Prostate gland (tissue), 2 donors: ENCODE measurements around the gene GGT6. TPM values are rescaled to one million over a fixed set of nuclear protein-coding genes. Genes with fewer than 3 reads are reported as not detected.

Experiments used
- DNase-seq: peaks from one replicate; pipeline ENCODE4 v3.0.0-alpha.2; 2019; ENCODE audit warnings: low spot score
- H3K27ac ChIP-seq, 2 donors: fragments of 200-600 bp; sonication (generic); 2 replicates each; pipeline ENCODE4 v1.5.1; 2017 to 2019
- H3K27me3 ChIP-seq: fragments of 200-600 bp; sonication (generic); replicated peaks from 2 replicates; pipeline ENCODE4 v1.5.1; 2019; ENCODE audit not compliant: insufficient read depth
- H3K36me3 ChIP-seq, 2 donors: fragments of 200-600 bp; sonication (generic); 1 replicate in 1 of 2; 2 replicates in 1 of 2; pipeline versions ENCODE4 v1.5.1 to v1.8.1; 2017 to 2019
- H3K4me1 ChIP-seq: fragments of 200-600 bp; sonication (generic); replicated peaks from 2 replicates; pipeline ENCODE4 v1.5.1; 2019
- H3K4me3 ChIP-seq, 2 donors: fragments of 200-600 bp; sonication (generic); 2 replicates each; pipeline ENCODE4 v1.5.1; 2017 to 2019
- H3K9me3 ChIP-seq: fragments of 200-600 bp; sonication (generic); 2 replicates; pipeline ENCODE4 v1.5.1; 2017
- POLR2A ChIP-seq: fragments of 450-650 bp; IDR thresholded peaks from one replicate; pipeline ENCODE4 v1.6.1; 2016; ENCODE audit warnings: antibody characterized with exemption, mild to moderate bottlenecking
- POLR2AphosphoS5 ChIP-seq: sonication (generic); formaldehyde crosslinking; IDR thresholded peaks from one replicate; pipeline ENCODE4 v1.6.1; 2017; ENCODE audit warnings: antibody characterized with exemption
- WGBS: methylation state at CpG from one replicate; pipeline ENCODE4 v1.1.5; 2018; 5-methylcytosine and 5-hydroxymethylcytosine counted together
- intact Hi-C: fragments of 100-400 bp; cut with DNase I; formaldehyde crosslinking; loops from one replicate; pipeline ENCODE4 v1.14.2; 2022
- total RNA-seq, 2 donors: library from RNA; depleted of rRNA; stranded (reverse); fragments of >200 nt; gene quantifications; one replicate each; pipeline ENCODE4 v1.1.0, GENCODE V29; 2016
- TF ChIP-seq, protein P1 (sequence below), 4 experiments: fragments of 200-600 bp in 2 of 4; fragments of 450-650 bp in 2 of 4; sonication (generic) in 2 of 4; IDR thresholded peaks; 1 replicate in 3 of 4; 2 replicates in 1 of 4; pipeline ENCODE4 v1.5.1; 2016 to 2019; ENCODE audit warnings: antibody characterized with exemption in 4 of 4, mild to moderate bottlenecking in 2 of 4, moderate library complexity in 2 of 4

The GGT6 gene
- total RNA-seq, 2 donors from 2014 or later, result 23.5 to 35.6 TPM

DNA sequence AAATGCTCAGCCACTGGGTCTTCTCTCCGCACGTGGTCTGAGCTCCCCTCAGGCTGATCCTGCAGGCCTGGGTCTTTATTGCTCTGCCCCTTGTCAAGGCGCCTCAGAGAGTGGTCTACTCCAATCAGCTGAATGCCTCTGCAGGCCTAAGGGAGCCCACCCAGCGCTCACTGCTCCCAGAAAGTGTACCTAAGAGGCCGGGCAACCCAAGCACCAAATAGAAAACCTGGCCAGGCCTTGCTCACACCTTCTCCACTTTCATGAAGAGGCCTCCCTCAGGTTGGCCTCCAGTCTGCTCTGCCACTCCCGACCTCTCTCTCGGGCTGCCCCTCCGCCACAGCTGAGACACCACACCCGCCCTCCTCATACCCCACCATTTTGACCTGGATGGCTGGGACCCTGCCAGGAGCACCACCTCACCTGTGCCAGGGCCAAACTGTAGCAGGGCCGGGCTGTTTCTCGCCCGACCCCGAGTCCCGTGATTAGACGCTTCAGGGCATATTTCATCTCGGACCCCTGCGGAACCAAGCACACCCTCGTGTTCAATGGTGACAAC, 5.9 kb downstream of the GGT6 start:
- Histone ChIP-seq H3K9me3 (no peaks in the 10 kb centered on the region), H3K4me3 (peak overlapping the region; percentile 51 to 55), H3K27ac (no peak overlapping the region), H3K4me1 (peaks cover 7% of the 10 kb centered on the region), H3K27me3 (no peaks in the 10 kb centered on the region), H3K36me3 (peaks cover 6 to 16% of the 10 kb centered on the region in 2 donors)
- intact Hi-C loops, result no loop called here
- WGBS, result 12% methylated on average over 18 of the region's 18 CpGs
- DNase-seq, result no peak
- TF ChIP-seq POLR2A, result no peak
- TF ChIP-seq POLR2AphosphoS5, result no peak
- TF ChIP-seq, protein P1, sequence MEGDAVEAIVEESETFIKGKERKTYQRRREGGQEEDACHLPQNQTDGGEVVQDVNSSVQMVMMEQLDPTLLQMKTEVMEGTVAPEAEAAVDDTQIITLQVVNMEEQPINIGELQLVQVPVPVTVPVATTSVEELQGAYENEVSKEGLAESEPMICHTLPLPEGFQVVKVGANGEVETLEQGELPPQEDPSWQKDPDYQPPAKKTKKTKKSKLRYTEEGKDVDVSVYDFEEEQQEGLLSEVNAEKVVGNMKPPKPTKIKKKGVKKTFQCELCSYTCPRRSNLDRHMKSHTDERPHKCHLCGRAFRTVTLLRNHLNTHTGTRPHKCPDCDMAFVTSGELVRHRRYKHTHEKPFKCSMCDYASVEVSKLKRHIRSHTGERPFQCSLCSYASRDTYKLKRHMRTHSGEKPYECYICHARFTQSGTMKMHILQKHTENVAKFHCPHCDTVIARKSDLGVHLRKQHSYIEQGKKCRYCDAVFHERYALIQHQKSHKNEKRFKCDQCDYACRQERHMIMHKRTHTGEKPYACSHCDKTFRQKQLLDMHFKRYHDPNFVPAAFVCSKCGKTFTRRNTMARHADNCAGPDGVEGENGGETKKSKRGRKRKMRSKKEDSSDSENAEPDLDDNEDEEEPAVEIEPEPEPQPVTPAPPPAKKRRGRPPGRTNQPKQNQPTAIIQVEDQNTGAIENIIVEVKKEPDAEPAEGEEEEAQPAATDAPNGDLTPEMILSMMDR (IDR thresholded peaks at IDR 0.05), result no peak

DNA sequence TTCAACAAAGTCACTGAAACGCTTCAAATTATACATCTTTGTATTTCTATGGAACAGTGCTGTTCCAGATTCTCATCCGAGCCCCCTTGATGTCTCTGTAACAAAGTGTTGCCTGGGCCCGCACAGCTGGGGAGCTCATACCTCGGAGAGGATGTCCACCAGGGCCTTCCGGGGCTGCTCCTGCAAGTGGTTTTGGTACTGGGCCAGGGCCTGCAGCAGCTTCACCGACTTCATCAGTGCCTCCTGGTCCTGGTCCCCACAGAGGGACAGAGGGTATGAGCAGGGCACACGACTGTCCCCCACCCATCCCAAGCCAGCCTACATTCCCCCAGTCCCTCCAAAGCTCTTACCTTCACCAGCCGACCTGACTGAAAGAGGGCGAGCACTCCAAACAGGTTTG, 6.7 kb downstream of the GGT6 start:
- TF ChIP-seq, protein P1 (IDR thresholded peaks at IDR 0.05), result no peak
- TF ChIP-seq POLR2A (no peak), POLR2AphosphoS5 (no peak)
- peaks cover 9 to 24% of the 10 kb centered on the region in 2 donors for H3K36me3 ChIP-seq
- no peaks in the 10 kb centered on the region for H3K9me3 ChIP-seq
- WGBS, result 72% methylated on average over 9 of the region's 9 CpGs
- intact Hi-C loops, result no loop called here
- no peak overlapping the region for H3K4me3 ChIP-seq
- no peak for DNase-seq
- H3K27ac ChIP-seq, result no peak overlapping the region
- H3K27me3 ChIP-seq, result no peaks in the 10 kb centered on the region
- H3K4me1 ChIP-seq, result peaks cover 7% of the 10 kb centered on the region

DNA sequence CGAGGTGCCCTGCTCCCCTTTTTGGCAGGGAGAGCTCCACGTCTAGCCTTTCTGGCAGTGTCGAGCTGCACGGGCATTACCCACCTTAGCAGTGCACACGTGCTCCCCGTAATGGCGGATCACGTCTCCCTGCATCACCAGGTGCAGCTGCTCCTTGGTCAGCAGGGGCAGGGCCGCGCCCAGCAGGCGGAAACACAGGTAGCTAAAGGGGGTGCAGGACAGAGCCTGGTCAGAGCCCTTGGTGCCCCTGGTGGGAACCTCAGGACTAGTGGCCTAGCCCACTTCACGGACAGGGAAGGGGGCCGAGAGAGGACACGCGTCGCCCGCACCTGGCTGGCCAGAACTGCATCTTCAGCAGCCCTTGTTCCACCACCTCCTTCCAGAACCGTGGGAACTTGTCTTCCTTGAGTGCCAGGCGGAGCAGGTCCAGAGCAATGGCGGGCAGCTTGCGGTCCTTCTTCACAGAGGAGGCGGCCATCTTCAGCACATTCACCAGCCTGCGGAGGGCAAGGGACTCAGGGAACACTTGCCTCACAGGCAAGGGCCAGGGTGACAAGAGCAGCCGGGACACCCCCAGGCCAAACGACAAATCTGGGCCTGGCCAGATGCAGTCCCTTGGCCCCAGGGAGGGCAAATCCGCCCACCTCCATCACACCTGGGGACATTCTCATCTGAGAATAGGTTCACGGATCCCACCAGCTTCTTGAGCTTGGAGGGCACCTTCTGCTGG, 8.4 kb downstream of the GGT6 start:
- 94% methylated on average over 27 of the region's 27 CpGs for WGBS
- Histone ChIP-seq H3K9me3 (no peaks in the 10 kb centered on the region), H3K4me1 (peaks cover 7% of the 10 kb centered on the region), H3K4me3 (no peak overlapping the region), H3K36me3 (peaks cover 11 to 35% of the 10 kb centered on the region in 2 donors), H3K27me3 (no peaks in the 10 kb centered on the region), H3K27ac (no peak overlapping the region)
- intact Hi-C loops, result no loop called here
- TF ChIP-seq POLR2A (no peak), POLR2AphosphoS5 (no peak)
- TF ChIP-seq, protein P1 (IDR thresholded peaks at IDR 0.05), result no peak
- no peak for DNase-seq

DNA sequence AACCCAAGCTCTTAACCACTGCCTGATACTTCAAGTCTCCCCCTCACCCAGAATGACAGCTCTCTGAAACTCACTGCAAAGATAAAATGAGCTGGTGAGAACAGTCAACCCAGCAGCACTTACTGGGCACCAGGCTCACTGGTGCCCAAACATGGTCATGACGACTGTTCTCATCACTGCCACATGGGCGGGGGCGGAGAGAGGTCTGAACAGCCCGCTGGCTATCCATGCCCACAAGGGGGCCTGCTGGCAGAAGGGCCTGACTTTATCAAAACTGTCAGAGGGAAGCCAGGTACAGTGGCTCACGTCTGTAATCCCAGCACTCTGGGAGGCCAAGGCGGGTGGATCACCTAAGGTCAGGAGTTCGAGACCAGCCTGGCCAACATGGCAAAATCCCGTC, 9.2 kb downstream of the GGT6 start:
- H3K9me3 ChIP-seq, result no peaks in the 10 kb centered on the region
- peaks cover 7% of the 10 kb centered on the region for H3K4me1 ChIP-seq
- no peak for DNase-seq
- no peaks in the 10 kb centered on the region for H3K27me3 ChIP-seq
- TF ChIP-seq POLR2AphosphoS5, result no peak
- no peak for TF ChIP-seq POLR2A
- TF ChIP-seq, protein P1 (IDR thresholded peaks at IDR 0.05), result no peak
- intact Hi-C loops, result no loop called here
- no peak overlapping the region for H3K4me3 ChIP-seq
- peaks cover 11 to 35% of the 10 kb centered on the region in 2 donors for H3K36me3 ChIP-seq
- 86% methylated on average over 8 of the region's 8 CpGs for WGBS
- H3K27ac ChIP-seq, result no peak overlapping the region

DNA sequence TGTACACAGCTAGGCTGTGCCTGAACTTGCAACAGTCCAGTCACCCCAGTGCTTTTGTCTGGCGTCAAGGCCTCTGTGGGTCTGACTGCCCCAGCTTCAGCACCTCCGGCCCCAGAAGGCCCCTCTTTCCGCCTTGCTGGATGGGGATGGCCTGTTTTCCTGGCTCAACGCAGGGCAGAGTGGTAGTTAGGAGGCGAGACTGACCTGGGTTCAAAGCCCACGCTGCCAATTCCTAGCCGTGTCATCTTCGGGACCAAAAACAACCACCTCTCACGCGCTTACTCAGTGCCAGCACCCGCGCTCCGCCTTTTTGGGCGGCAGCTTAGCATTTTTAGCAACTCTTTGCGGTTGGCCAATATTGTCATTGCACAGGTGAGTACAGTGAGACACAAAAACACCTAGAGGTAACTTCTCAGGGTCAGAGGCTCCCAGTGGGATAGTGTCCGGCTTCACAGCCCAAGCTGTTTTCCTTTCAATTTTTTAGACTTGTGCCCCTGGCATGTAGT, 9.8 kb downstream of the GGT6 start:
- Histone ChIP-seq H3K9me3 (no peaks in the 10 kb centered on the region), H3K36me3 (peaks cover 11 to 35% of the 10 kb centered on the region in 2 donors), H3K4me1 (peaks cover 2% of the 10 kb centered on the region), H3K4me3 (no peak overlapping the region), H3K27ac (no peak overlapping the region), H3K27me3 (no peaks in the 10 kb centered on the region)
- TF ChIP-seq, protein P1 (IDR thresholded peaks at IDR 0.05), result no peak
- no peak for TF ChIP-seq POLR2A
- no peak for TF ChIP-seq POLR2AphosphoS5
- DNase-seq, result no peak
- intact Hi-C loops, result no loop called here
- WGBS, result 92% methylated on average over 16 of the region's 16 CpGs
